GM19035 (cell line): Measurements from ENCODE around the gene ARHGEF28.

ENCODE experiments used
- ATAC-seq: cut with Tn5 transposase; IDR thresholded peaks from one replicate; pipeline ENCODE4 v1.9.1; 2021; ENCODE audit not compliant: unreplicated experiment

The ARHGEF28 gene

GRCh38 chr5:73896668-73897067, 270.7 kb downstream of the ARHGEF28 start:
- no peak for ATAC-seq

- no peak for ATAC-seq
Measured at GRCh38 chr5:73897893-73898292, 271.9 kb downstream of the ARHGEF28 start.

GRCh38 chr5:73899055-73899454, 273.1 kb downstream of the ARHGEF28 start:
- peak; percentile 76 for ATAC-seq

GRCh38 chr5:73899916-73900315, 273.9 kb downstream of the ARHGEF28 start:
- no peak for ATAC-seq

GRCh38 chr5:73900566-73900965, 274.6 kb downstream of the ARHGEF28 start:
- no peak for ATAC-seq

- ATAC-seq = no peak
Measured at GRCh38 chr5:73901043-73901442, 275.0 kb downstream of the ARHGEF28 start.

- no peak for ATAC-seq
Measured at GRCh38 chr5:73901455-73901854, 275.5 kb downstream of the ARHGEF28 start.

GRCh38 chr5:73902327-73903051, 276.5 kb downstream of the ARHGEF28 start:
- no peak for ATAC-seq

- no peak for ATAC-seq
Measured at GRCh38 chr5:73903169-73903568, 277.2 kb downstream of the ARHGEF28 start.

GRCh38 chr5:73906277-73906676, 280.3 kb downstream of the ARHGEF28 start:
- ATAC-seq = no peak

- no peak for ATAC-seq
Measured at GRCh38 chr5:73907164-73907563, 281.2 kb downstream of the ARHGEF28 start.

- ATAC-seq = no peak
Measured at GRCh38 chr5:73908395-73908794, 282.4 kb downstream of the ARHGEF28 start.

- ATAC-seq = no peak
Measured at GRCh38 chr5:73908846-73909245, 282.9 kb downstream of the ARHGEF28 start.

- ATAC-seq = no peak
Measured at GRCh38 chr5:73909474-73909873, 283.5 kb downstream of the ARHGEF28 start.

GRCh38 chr5:73911761-73912393, 285.9 kb downstream of the ARHGEF28 start:
- no peak for ATAC-seq

- ATAC-seq = no peak
Measured at GRCh38 chr5:73912821-73913271, 286.9 kb downstream of the ARHGEF28 start.

- no peak for ATAC-seq
Measured at GRCh38 chr5:73913971-73914370, 288.0 kb downstream of the ARHGEF28 start.

- no peak for ATAC-seq
Measured at GRCh38 chr5:73915345-73915744, 289.3 kb downstream of the ARHGEF28 start.

- no peak for ATAC-seq
Measured at GRCh38 chr5:73917433-73917832, 291.4 kb downstream of the ARHGEF28 start.

- no peak for ATAC-seq
Measured at GRCh38 chr5:73917891-73918290, 291.9 kb downstream of the ARHGEF28 start.

GRCh38 chr5:73918791-73919221, 292.8 kb downstream of the ARHGEF28 start:
- no peak for ATAC-seq

GRCh38 chr5:73921741-73922140, 295.7 kb downstream of the ARHGEF28 start:
- ATAC-seq = no peak
